H9 (cell line): ENCODE measurements around the gene FOXJ3. TPM values are rescaled to one million over a fixed set of nuclear protein-coding genes. Genes with fewer than 3 reads are reported as not detected.

Source experiments
- DNase-seq: peaks from one replicate; pipeline ENCODE4 v3.0.0-alpha.2; 2017
- H2AFZ ChIP-seq: one replicate; pipeline ENCODE4 v1.6.1; 2013; ENCODE audit warnings: mild to moderate bottlenecking, low read length, control low read depth, moderate library complexity
- H2AK5ac ChIP-seq: 2 replicates; pipeline ENCODE4 v1.6.1; 2013; ENCODE audit warnings: low read length, control low read depth, mixed read lengths; ENCODE audit not compliant: insufficient read length
- H2BK120ac ChIP-seq: one replicate; pipeline ENCODE4 v1.6.1; 2013; ENCODE audit warnings: low read depth, mild to moderate bottlenecking, low read length, control low read depth, inconsistent platforms; ENCODE audit not compliant: poor library complexity, severe bottlenecking
- H2BK12ac ChIP-seq: 2 replicates; pipeline ENCODE4 v1.6.1; 2013; ENCODE audit warnings: low read length, control low read depth, mixed read lengths, low read depth; ENCODE audit not compliant: insufficient read length
- H2BK15ac ChIP-seq: 2 replicates; pipeline ENCODE4 v1.6.1; 2013; ENCODE audit warnings: low read depth, low read length, control low read depth
- H2BK20ac ChIP-seq: one replicate; pipeline ENCODE4 v1.6.1; 2013; ENCODE audit warnings: low read depth, mild to moderate bottlenecking, low read length, control low read depth, inconsistent platforms; ENCODE audit not compliant: poor library complexity, severe bottlenecking
- H2BK5ac ChIP-seq: 2 replicates; pipeline ENCODE4 v1.6.1; 2013; ENCODE audit warnings: low read length, control low read depth, mixed read lengths; ENCODE audit not compliant: insufficient read length
- H3K14ac ChIP-seq: 2 replicates; pipeline ENCODE4 v1.6.1; 2013; ENCODE audit warnings: low read length, control low read depth; ENCODE audit not compliant: insufficient read depth
- H3K18ac ChIP-seq: 2 replicates; pipeline ENCODE4 v1.6.1; 2013; ENCODE audit warnings: low read depth, mild to moderate bottlenecking, mixed read lengths, low read length, control low read depth; ENCODE audit not compliant: insufficient read length
- H3K23ac ChIP-seq: 2 replicates; pipeline ENCODE4 v1.6.1; 2013; ENCODE audit warnings: low read length, control low read depth, mixed read lengths, low read depth; ENCODE audit not compliant: insufficient read length
- H3K23me2 ChIP-seq: 2 replicates; pipeline ENCODE4 v1.6.1; 2013; ENCODE audit warnings: low read depth, mild to moderate bottlenecking, mixed read lengths, low read length, control low read depth; ENCODE audit not compliant: insufficient read length, poor library complexity, severe bottlenecking
- H3K27ac ChIP-seq: 2 replicates; pipeline ENCODE4 v1.5.1; 2013; ENCODE audit warnings: low read length, control low read depth, mixed read lengths, low read depth; ENCODE audit not compliant: insufficient read length
- H3K27me3 ChIP-seq: 2 replicates; pipeline ENCODE4 v1.6.1; 2013; ENCODE audit warnings: low read length, control low read depth, inconsistent platforms; ENCODE audit not compliant: insufficient read depth
- H3K4ac ChIP-seq: 2 replicates; pipeline ENCODE4 v1.6.1; 2013; ENCODE audit warnings: low read depth, mild to moderate bottlenecking, control low read depth, inconsistent platforms, low read length, moderate library complexity
- H3K4me1 ChIP-seq: 2 replicates; pipeline ENCODE4 v1.6.1; 2013; ENCODE audit warnings: low read length, control low read depth, inconsistent platforms; ENCODE audit not compliant: insufficient read depth
- H3K4me2 ChIP-seq: 2 replicates; pipeline ENCODE4 v1.6.1; 2013; ENCODE audit warnings: low read length, control low read depth, mixed read lengths; ENCODE audit not compliant: insufficient read length, insufficient read depth
- H3K56ac ChIP-seq: 2 replicates; pipeline ENCODE4 v1.6.1; 2013; ENCODE audit warnings: low read depth, mild to moderate bottlenecking, mixed read lengths, low read length, control low read depth; ENCODE audit not compliant: insufficient read length
- H3K79me1 ChIP-seq: 2 replicates; pipeline ENCODE4 v1.6.1; 2013; ENCODE audit warnings: low read depth, mild to moderate bottlenecking, moderate library complexity, low read length, control low read depth, inconsistent platforms; ENCODE audit not compliant: insufficient read depth, poor library complexity, severe bottlenecking
- H3K79me2 ChIP-seq: 2 replicates; pipeline ENCODE4 v1.6.1; 2013; ENCODE audit warnings: low read length, control low read depth, inconsistent platforms; ENCODE audit not compliant: insufficient read depth
- H3K9ac ChIP-seq: 2 replicates; pipeline ENCODE4 v1.6.1; 2013; ENCODE audit warnings: low read length, control low read depth, mixed read lengths; ENCODE audit not compliant: insufficient read length; ENCODE audit errors: extremely low read depth
- H3K9me3 ChIP-seq: one replicate; pipeline ENCODE4 v1.6.1; 2013; ENCODE audit warnings: low read depth, low read length, inconsistent platforms; ENCODE audit not compliant: control insufficient read depth
- H3T11ph ChIP-seq: one replicate; pipeline ENCODE4 v1.6.1; 2013; ENCODE audit warnings: mild to moderate bottlenecking, low read length, control low read depth, inconsistent platforms
- H4K20me1 ChIP-seq: one replicate; pipeline ENCODE4 v1.6.1; 2013; ENCODE audit not compliant: control insufficient read depth, insufficient read length, insufficient read depth
- H4K5ac ChIP-seq: 2 replicates; pipeline ENCODE4 v1.6.1; 2013; ENCODE audit warnings: low read depth, mild to moderate bottlenecking, mixed read lengths, low read length, control low read depth; ENCODE audit not compliant: insufficient read length
- H4K8ac ChIP-seq: replicated peaks from 2 replicates; pipeline ENCODE4 v1.6.1; 2013; ENCODE audit warnings: low read length, control low read depth, mixed read lengths, low read depth; ENCODE audit not compliant: insufficient read length
- H4K91ac ChIP-seq: 2 replicates; pipeline ENCODE4 v1.6.1; 2013; ENCODE audit warnings: low read depth, mild to moderate bottlenecking, moderate library complexity, mixed read lengths, low read length, control low read depth; ENCODE audit not compliant: insufficient read length
- H3K27ac Mint-ChIP-seq, 3 experiments: 2 replicates in 2 of 3; 3 replicates in 1 of 3; pipeline ENCODE4 v1.8.0; 2020 to 2021; ENCODE audit warnings: mixed read lengths in 3 of 3, mild to moderate bottlenecking in 1 of 3, moderate library complexity in 1 of 3
- H3K27me3 Mint-ChIP-seq: 2 replicates; pipeline ENCODE4 v1.8.0; 2021; ENCODE audit warnings: low read depth, mild to moderate bottlenecking, moderate library complexity, mixed read lengths
- H3K36me3 Mint-ChIP-seq, 3 experiments: 2 replicates in 2 of 3; 3 replicates in 1 of 3; pipeline ENCODE4 v1.8.0; 2020 to 2021; ENCODE audit warnings: low read depth in 3 of 3, mixed read lengths in 3 of 3; ENCODE audit not compliant: insufficient read depth in 1 of 3
- H3K4me1 Mint-ChIP-seq, 2 experiments: 2 replicates each; pipeline ENCODE4 v1.8.0; 2020; ENCODE audit warnings: mixed read lengths in 2 of 2
- H3K4me3 Mint-ChIP-seq, 2 experiments: 2 replicates in 1 of 2; 3 replicates in 1 of 2; pipeline ENCODE4 v1.8.0; 2020 to 2021; ENCODE audit warnings: mild to moderate bottlenecking in 2 of 2, mixed read lengths in 2 of 2, moderate library complexity in 1 of 2
- H3K9me3 Mint-ChIP-seq, 2 experiments: 2 replicates in 1 of 2; 3 replicates in 1 of 2; pipeline ENCODE4 v1.8.0; 2020; ENCODE audit warnings: mild to moderate bottlenecking in 2 of 2, mixed read lengths in 2 of 2, moderate library complexity in 1 of 2
- WGBS: extraction: QIAGEN DNeasy Blood & Tissue Kit; methylation state at CpG from one replicate; pipeline ENCODE4 v1.1.7; 2013; ENCODE audit warnings: missing lambda C conversion rate, low lambda C conversion rate, mixed read lengths; ENCODE audit not compliant: insufficient read length; ENCODE audit errors: extremely low coverage; 5-methylcytosine and 5-hydroxymethylcytosine counted together
- total RNA-seq: library from RNA; stranded (reverse); gene quantifications from 2 replicates; pipeline ENCODE4 v1.2.1, GENCODE V29; 2021
- TF ChIP-seq, protein P1 (sequence below): fragments of 200-600 bp; sonication (generic); conservative IDR thresholded peaks from 3 replicates; pipeline ENCODE4 v1.8.0; 2021; ENCODE audit warnings: antibody characterized with exemption, mild to moderate bottlenecking

Gene FOXJ3
- total RNA-seq, 1 experiment from 2014 or later = 49.9 TPM

GRCh38 chr1:42195841-42196240, 139.2 kb downstream of the FOXJ3 start:
- DNase-seq = no peak
- Histone ChIP-seq H3K79me2 (no peaks in the 10 kb centered on the region), H3K23ac (no peak overlapping the region), H4K91ac (no peak overlapping the region), H4K5ac (no peak overlapping the region), H3K18ac (no peak overlapping the region), H3K4me2 (no peak overlapping the region), H2AK5ac (no peak overlapping the region), H3K9ac (no peak overlapping the region), H2BK5ac (no peak overlapping the region), H3T11ph (no peak overlapping the region), H3K27ac (no peak overlapping the region), H2AFZ (no peak overlapping the region), H3K23me2 (no peaks in the 10 kb centered on the region), H4K20me1 (no peaks in the 10 kb centered on the region), H3K4me1 (no peaks in the 10 kb centered on the region), H3K27me3 (no peaks in the 10 kb centered on the region), H3K4ac (no peak overlapping the region), H2BK12ac (no peak overlapping the region), H2BK120ac (no peak overlapping the region), H3K56ac (no peak overlapping the region), H3K14ac (no peak overlapping the region), H4K8ac (no peak overlapping the region), H3K9me3 (no peaks in the 10 kb centered on the region), H2BK20ac (no peak overlapping the region), H3K79me1 (no peaks in the 10 kb centered on the region), H2BK15ac (no peak overlapping the region)
- H3K4me3 Mint-ChIP-seq = no peak overlapping the region
- no peak overlapping the region for H3K27ac Mint-ChIP-seq
- TF ChIP-seq, protein P1, sequence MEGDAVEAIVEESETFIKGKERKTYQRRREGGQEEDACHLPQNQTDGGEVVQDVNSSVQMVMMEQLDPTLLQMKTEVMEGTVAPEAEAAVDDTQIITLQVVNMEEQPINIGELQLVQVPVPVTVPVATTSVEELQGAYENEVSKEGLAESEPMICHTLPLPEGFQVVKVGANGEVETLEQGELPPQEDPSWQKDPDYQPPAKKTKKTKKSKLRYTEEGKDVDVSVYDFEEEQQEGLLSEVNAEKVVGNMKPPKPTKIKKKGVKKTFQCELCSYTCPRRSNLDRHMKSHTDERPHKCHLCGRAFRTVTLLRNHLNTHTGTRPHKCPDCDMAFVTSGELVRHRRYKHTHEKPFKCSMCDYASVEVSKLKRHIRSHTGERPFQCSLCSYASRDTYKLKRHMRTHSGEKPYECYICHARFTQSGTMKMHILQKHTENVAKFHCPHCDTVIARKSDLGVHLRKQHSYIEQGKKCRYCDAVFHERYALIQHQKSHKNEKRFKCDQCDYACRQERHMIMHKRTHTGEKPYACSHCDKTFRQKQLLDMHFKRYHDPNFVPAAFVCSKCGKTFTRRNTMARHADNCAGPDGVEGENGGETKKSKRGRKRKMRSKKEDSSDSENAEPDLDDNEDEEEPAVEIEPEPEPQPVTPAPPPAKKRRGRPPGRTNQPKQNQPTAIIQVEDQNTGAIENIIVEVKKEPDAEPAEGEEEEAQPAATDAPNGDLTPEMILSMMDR = no peak
- WGBS = no CpG with 5 or more reads among the region's 3 CpGs
- H3K4me1 Mint-ChIP-seq = peaks cover 3% of the 10 kb centered on the region in 2 experiments; a peak in 1 of 4 replicates
- no peaks in the 10 kb centered on the region for H3K9me3 Mint-ChIP-seq
- peaks cover 11 to 38% (median 18%) of the 10 kb centered on the region in 3 experiments; a peak in 6 of 7 replicates for H3K36me3 Mint-ChIP-seq
- no peaks in the 10 kb centered on the region; the same call in 1 of the 2 replicates for H3K27me3 Mint-ChIP-seq
